Naive thymus-derived CD4-positive, alpha-beta T cell (primary cell): ENCODE measurements around the gene ACTN3. TPM values are rescaled to one million over a fixed set of nuclear protein-coding genes. Genes with fewer than 3 reads are reported as not detected.
"Not testable (repeated sequence)": the region's sequence is repeated elsewhere in the genome, so short reads cannot be mapped to it uniquely, and the experiment has no call there.

Experiments used
- ATAC-seq: fragments of 150-1000 bp; cut with Tn5 transposase; 2 replicates; pipeline ENCODE4 v1.10.0; 2021; ENCODE audit warnings: mild to moderate bottlenecking, moderate library complexity
- CTCF ChIA-PET: fragments of 350-600 bp; sonication (Branson Sonifier 250); formaldehyde crosslinking; loops from one replicate; lab custom pipeline; 2021; ENCODE audit warnings: antibody characterized with exemption; lab: Charles Lee
- POLR2A ChIA-PET: fragments of 350-600 bp; sonication (Branson Sonifier 250); formaldehyde crosslinking; loops from one replicate; lab custom pipeline; 2021; ENCODE audit warnings: antibody characterized with exemption, inconsistent platforms; lab: Charles Lee
- DNase-seq, 9 donors: peaks; one replicate each; pipeline versions ENCODE4 v3.0.0 to v3.0.0-alpha.2; 2020 to 2022; ENCODE audit warnings: mixed read lengths in 1 of 9
- H3K27ac ChIP-seq: one replicate; pipeline ENCODE4 v1.7.0; 2013; ENCODE audit warnings: mild to moderate bottlenecking, low read depth, low read length, moderate library complexity
- H3K27me3 ChIP-seq, 2 donors: one replicate each; pipeline ENCODE4 v1.7.0; 2013; ENCODE audit warnings: low read length in 2 of 2, mild to moderate bottlenecking in 2 of 2, moderate library complexity in 2 of 2; ENCODE audit not compliant: control insufficient read depth in 2 of 2, insufficient read depth in 2 of 2
- H3K36me3 ChIP-seq, 3 experiments: 1 replicate in 2 of 3; 2 replicates in 1 of 3; pipeline ENCODE4 v1.7.0; 2013; ENCODE audit warnings: low read length in 3 of 3, mild to moderate bottlenecking in 3 of 3, moderate library complexity in 1 of 3; ENCODE audit not compliant: insufficient read depth in 3 of 3, control insufficient read depth in 2 of 3
- H3K4me1 ChIP-seq, 2 donors: one replicate each; pipeline ENCODE4 v1.7.0; 2013; ENCODE audit warnings: low read length in 2 of 2, mild to moderate bottlenecking in 2 of 2, moderate library complexity in 1 of 2; ENCODE audit not compliant: control insufficient read depth in 2 of 2, insufficient read depth in 2 of 2
- H3K4me3 ChIP-seq: 2 replicates; pipeline ENCODE4 v1.7.0; 2013; ENCODE audit warnings: mild to moderate bottlenecking, low read length
- H3K9me3 ChIP-seq, 3 experiments: 1 replicate in 2 of 3; 2 replicates in 1 of 3; pipeline ENCODE4 v1.7.0; 2013; ENCODE audit warnings: low read length in 3 of 3; ENCODE audit not compliant: control insufficient read depth in 2 of 3
- H3K27ac Mint-ChIP-seq, 9 donors: one replicate each; pipeline ENCODE4 v1.8.0; 2020 to 2022; ENCODE audit warnings: mixed read lengths in 9 of 9, mild to moderate bottlenecking in 8 of 9, moderate library complexity in 5 of 9, inconsistent platforms in 2 of 9
- H3K27me3 Mint-ChIP-seq, 5 donors: one replicate each; pipeline ENCODE4 v1.8.0; 2021 to 2022; ENCODE audit warnings: mixed read lengths in 5 of 5, mild to moderate bottlenecking in 1 of 5
- H3K36me3 Mint-ChIP-seq, 5 donors: one replicate each; pipeline ENCODE4 v1.8.0; 2020 to 2022; ENCODE audit warnings: mixed read lengths in 5 of 5, mild to moderate bottlenecking in 3 of 5, inconsistent platforms in 1 of 5
- H3K4me1 Mint-ChIP-seq, 7 donors: one replicate each; pipeline ENCODE4 v1.8.0; 2020 to 2022; ENCODE audit warnings: mixed read lengths in 7 of 7, mild to moderate bottlenecking in 3 of 7, inconsistent platforms in 1 of 7
- H3K4me3 Mint-ChIP-seq, 10 donors: one replicate each; pipeline ENCODE4 v1.8.0; 2020 to 2022; ENCODE audit warnings: mild to moderate bottlenecking in 10 of 10, mixed read lengths in 10 of 10, moderate library complexity in 6 of 10, inconsistent platforms in 2 of 10
- H3K9me3 Mint-ChIP-seq, 11 donors: one replicate each; pipeline ENCODE4 v1.8.0; 2020 to 2022; ENCODE audit warnings: mixed read lengths in 11 of 11, mild to moderate bottlenecking in 4 of 11, inconsistent platforms in 1 of 11, moderate library complexity in 1 of 11
- intact Hi-C, 2 donors: fragments of 100-400 bp; cut with micrococcal nuclease; formaldehyde crosslinking; loops; one replicate each; pipeline ENCODE4 v1.15.1; 2023
- polyA plus RNA-seq, 2 donors: library from polyadenylated mRNA; unstranded; fragments of 300-500 nt; fragmentation: Illumina TruSeq; gene quantifications; one replicate each; pipeline ENCODE4 v1.2.3, GENCODE V29; 2021
- total RNA-seq, 6 experiments: library from RNA in 5 of 6; stranded (reverse) in 5 of 6; gene quantifications; 1 replicate in 5 of 6; 2 replicates in 1 of 6; pipeline ENCODE4 v1.2.3 and lab custom pipeline; 2021 to 2026

Gene ACTN3
- total and polyA plus RNA-seq, 7 experiments from 2014 or later: 0.32 TPM; not detected in 6

DNA sequence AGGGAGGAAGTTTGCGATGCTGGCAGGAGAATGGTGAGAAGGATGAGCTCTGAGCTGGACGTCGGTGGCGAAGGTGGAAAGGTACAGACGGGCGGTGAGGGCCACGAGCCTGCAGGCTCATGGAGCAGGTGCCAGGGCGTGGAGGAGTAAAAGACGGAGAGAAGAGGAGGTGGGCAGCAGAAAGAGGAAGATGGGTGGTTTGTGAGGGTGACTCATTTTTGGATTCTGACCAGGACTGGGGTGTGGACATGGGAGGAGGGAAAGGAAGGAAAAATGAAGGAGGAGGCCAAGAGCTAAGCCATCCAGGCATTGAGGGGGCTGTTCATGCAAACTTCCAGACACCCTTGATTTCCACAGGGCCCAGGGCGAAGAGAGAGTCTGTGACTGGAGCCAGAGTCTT, 4.3 kb upstream of the ACTN3 start:
- peaks cover 0 to 42% (median 12%) of the 10 kb centered on the region in 3 experiments for H3K36me3 ChIP-seq
- H3K27me3 ChIP-seq: no peaks in the 10 kb centered on the region
- peaks cover 13 to 46% (median 33%) of the 10 kb centered on the region in 7 donors for H3K4me1 Mint-ChIP-seq
- no peak overlapping the region for H3K4me3 ChIP-seq
- DNase-seq (no peak), ATAC-seq (no peak)
- intact Hi-C loops: loop anchor here in 1 of 2 donors (5.0 kb wide), 1 partner anchor 75 kb away; the partner anchor contains the start of gene PELI3
- peak overlapping the region in 8 of 10 donors; percentile 27 to 90 (median 82) for H3K4me3 Mint-ChIP-seq
- H3K36me3 Mint-ChIP-seq: peaks cover 0 to 20% (median 11%) of the 10 kb centered on the region in 5 donors
- H3K4me1 ChIP-seq: peaks cover 19 to 21% of the 10 kb centered on the region in 2 donors
- H3K9me3 ChIP-seq: no peaks in the 10 kb centered on the region
- no peak overlapping the region for H3K27ac ChIP-seq
- H3K9me3 Mint-ChIP-seq: peaks cover 0 to 1% (median 0%) of the 10 kb centered on the region in 11 donors
- no peaks in the 10 kb centered on the region for H3K27me3 Mint-ChIP-seq
- H3K27ac Mint-ChIP-seq: peak overlapping the region; percentile 30 to 94 (median 81)
- ChIA-PET CTCF (interaction anchor here (0.6 to 0.7 kb wide), 2 partner anchors 37 to 230 kb away, joined by 4 to 5 read pairs; no protein-coding TSS in a partner anchor), POLR2A (interaction anchor here (0.9 to 1.6 kb wide), 2 partner anchors 76 to 136 kb away, joined by 3 to 6 read pairs; partner anchors contain the start of gene RBM4B)

- ChIA-PET CTCF (interaction anchor here (0.6 kb wide), 3 partner anchors 48 to 229 kb away, joined by 3 to 5 read pairs (median 4); no protein-coding TSS in a partner anchor), POLR2A (interaction anchor here (0.9 to 3.1 kb wide), 5 partner anchors 16 to 135 kb away, joined by 3 to 18 read pairs (median 5); partner anchors contain the start of genes CTSF and RBM4B)
- ATAC-seq (peak; percentile 70), DNase-seq (peak; percentile 31 to 64 (median 54))
- Histone ChIP-seq H3K4me1 (peaks cover 19 to 21% of the 10 kb centered on the region in 2 donors), H3K4me3 (peak overlapping the region; percentile 19), H3K27me3 (no peaks in the 10 kb centered on the region), H3K36me3 (peaks cover 0 to 40% (median 12%) of the 10 kb centered on the region in 3 experiments), H3K9me3 (no peaks in the 10 kb centered on the region), H3K27ac (peak overlapping the region; percentile 62)
- Mint-ChIP-seq H3K4me1 (peaks cover 13 to 46% (median 33%) of the 10 kb centered on the region in 7 donors), H3K9me3 (peaks cover 0 to 1% (median 0%) of the 10 kb centered on the region in 11 donors), H3K4me3 (peak overlapping the region; percentile 69 to 90 (median 80)), H3K27me3 (peaks cover 0 to 7% (median 0%) of the 10 kb centered on the region in 5 donors), H3K27ac (peak overlapping the region; percentile 60 to 94 (median 86)), H3K36me3 (peaks cover 0 to 17% (median 9%) of the 10 kb centered on the region in 5 donors)
- intact Hi-C loops: loop anchor here (2.0 to 5.0 kb wide), 2 partner anchors 49 to 76 kb away; partner anchors contain the start of genes CCDC87 (in 1 of the 2), CCS (in 1 of the 2) and PELI3 (in 1 of the 2)
These were observed 3.2 kb upstream of the ACTN3 start for GRCh38 chr11:66543263-66544107.

DNA sequence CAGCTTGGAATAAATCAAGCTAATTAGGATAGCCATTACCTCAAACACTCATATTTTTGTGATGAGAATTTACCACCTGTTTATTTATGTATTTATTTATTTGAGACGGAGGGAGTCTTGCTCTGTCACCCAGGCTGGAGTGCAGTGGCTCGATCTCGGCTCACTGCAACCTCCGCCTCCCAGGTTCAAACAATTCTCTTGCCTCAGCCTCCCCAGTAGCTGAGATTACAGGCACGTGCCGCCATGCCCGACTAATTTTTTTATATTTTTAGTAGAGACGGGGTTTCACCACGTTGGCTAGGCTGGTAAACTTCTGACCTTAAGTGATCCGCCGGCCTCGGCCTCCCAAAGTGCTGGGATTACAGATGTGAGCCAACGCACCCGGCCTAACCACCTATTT, 1.8 kb upstream of the ACTN3 start:
- H3K9me3 Mint-ChIP-seq, ATAC-seq, H3K9me3 ChIP-seq, CTCF ChIA-PET, DNase-seq, H3K27me3 ChIP-seq: not testable (repeated sequence)
- intact Hi-C loops: loop anchor here (2.0 to 5.0 kb wide), 3 partner anchors 48 to 197 kb away; partner anchors contain the start of genes CCDC87 (in 1 of the 2), CCS (in 1 of the 2) and PELI3 (in 1 of the 2)
- H3K36me3 ChIP-seq: peaks cover 0 to 25% (median 9%) of the 10 kb centered on the region in 3 experiments
- H3K4me1 ChIP-seq: peaks cover 19 to 21% of the 10 kb centered on the region in 2 donors
- peaks cover 0 to 16% (median 0%) of the 10 kb centered on the region in 5 donors for H3K27me3 Mint-ChIP-seq
- H3K27ac ChIP-seq: peak overlapping the region; percentile 90
- peaks cover 0 to 12% (median 5%) of the 10 kb centered on the region in 5 donors for H3K36me3 Mint-ChIP-seq
- peak overlapping the region; percentile 78 for H3K4me3 ChIP-seq
- POLR2A ChIA-PET: interaction anchor here (1.4 to 3.1 kb wide), 8 partner anchors 9 to 133 kb away, joined by 3 to 18 read pairs (median 6); partner anchors contain the start of genes CTSF, MRPL11, RBM14 and RBM4B
- H3K4me3 Mint-ChIP-seq: peak overlapping the region; percentile 79 to 92 (median 88)
- peak overlapping the region; percentile 67 to 95 (median 89) for H3K27ac Mint-ChIP-seq
- H3K4me1 Mint-ChIP-seq: peaks cover 13 to 46% (median 33%) of the 10 kb centered on the region in 7 donors

DNA sequence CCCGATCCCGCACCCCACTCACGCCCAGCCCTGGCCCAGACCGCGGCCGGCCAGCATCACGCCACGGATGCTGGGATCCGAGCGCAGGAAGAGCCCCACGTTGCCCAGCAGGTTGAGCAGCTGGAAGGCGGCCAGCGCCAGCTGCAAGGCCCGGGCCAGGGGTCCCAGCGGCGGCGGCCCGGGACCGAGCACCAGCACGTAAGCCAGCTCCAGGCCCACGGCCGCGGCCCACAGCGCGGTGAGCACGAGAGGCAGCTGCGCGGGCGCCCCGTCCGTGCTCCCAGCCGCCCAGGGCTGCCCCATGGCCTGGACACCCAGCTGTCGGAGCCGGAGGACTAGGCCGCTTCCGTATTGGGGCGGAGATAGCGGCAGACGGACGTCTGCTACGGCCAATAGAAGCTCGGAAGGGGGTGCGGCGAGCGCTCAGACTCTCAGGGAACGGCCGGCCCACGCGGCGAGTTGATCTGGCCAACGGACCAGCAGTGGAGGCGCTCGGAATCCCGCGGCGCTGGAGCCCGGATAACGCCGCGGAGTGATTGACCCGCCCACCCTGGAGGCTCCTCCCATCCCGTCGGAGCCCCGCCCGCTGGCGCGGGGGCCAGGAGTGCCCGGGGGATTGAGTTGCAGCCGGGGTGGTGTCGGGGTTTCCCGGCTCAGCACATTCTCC, 869 bp upstream of the ACTN3 start, which contains the start of gene ZDHHC24:
ZDHHC24 (minus strand) TSS at position 348 of the 667 bp plus-strand sequence; CDS start at position 303, 45 bp downstream.
- POLR2A ChIA-PET: interaction anchor here (0.7 to 3.1 kb wide), 13 partner anchors 9 to 132 kb away, joined by 3 to 18 read pairs (median 5); partner anchors contain the start of genes CTSF, DPP3, MRPL11 and PELI3
- H3K36me3 ChIP-seq: peaks cover 0 to 22% (median 9%) of the 10 kb centered on the region in 3 experiments
- Mint-ChIP-seq H3K27ac (peak within 1 kb of the TSS; percentile 67 to 95 (median 89)), H3K4me3 (peak within 1 kb of the TSS; percentile 79 to 92 (median 88)), H3K36me3 (peaks cover 0 to 12% (median 5%) of the 10 kb centered on the region in 5 donors), H3K4me1 (peaks cover 13 to 46% (median 33%) of the 10 kb centered on the region in 7 donors), H3K9me3 (peaks cover 0 to 1% (median 0%) of the 10 kb centered on the region in 11 donors), H3K27me3 (peaks cover 0 to 16% (median 0%) of the 10 kb centered on the region in 5 donors)
- peak; percentile 60 to 94 (median 74) for DNase-seq
- peaks cover 19 to 21% of the 10 kb centered on the region in 2 donors for H3K4me1 ChIP-seq
- no peaks in the 10 kb centered on the region for H3K9me3 ChIP-seq
- H3K27me3 ChIP-seq: no peaks in the 10 kb centered on the region
- H3K27ac ChIP-seq: peak within 1 kb of the TSS; percentile 90
- H3K4me3 ChIP-seq: peak within 1 kb of the TSS; percentile 78
- CTCF ChIA-PET: interaction anchor here (0.6 to 0.7 kb wide), 2 partner anchors 107 to 969 kb away, joined by 3 read pairs; no protein-coding TSS in a partner anchor
- intact Hi-C loops: loop anchor here (1.0 to 5.0 kb wide), 12 partner anchors 23 to 199 kb away; partner anchors contain the start of genes BBS1 (in 2 of the 2), DPP3 (in 2 of the 2), RBM14 (in 2 of the 2) and RBM4B (in 2 of the 2)
- peak; percentile 86 for ATAC-seq

DNA sequence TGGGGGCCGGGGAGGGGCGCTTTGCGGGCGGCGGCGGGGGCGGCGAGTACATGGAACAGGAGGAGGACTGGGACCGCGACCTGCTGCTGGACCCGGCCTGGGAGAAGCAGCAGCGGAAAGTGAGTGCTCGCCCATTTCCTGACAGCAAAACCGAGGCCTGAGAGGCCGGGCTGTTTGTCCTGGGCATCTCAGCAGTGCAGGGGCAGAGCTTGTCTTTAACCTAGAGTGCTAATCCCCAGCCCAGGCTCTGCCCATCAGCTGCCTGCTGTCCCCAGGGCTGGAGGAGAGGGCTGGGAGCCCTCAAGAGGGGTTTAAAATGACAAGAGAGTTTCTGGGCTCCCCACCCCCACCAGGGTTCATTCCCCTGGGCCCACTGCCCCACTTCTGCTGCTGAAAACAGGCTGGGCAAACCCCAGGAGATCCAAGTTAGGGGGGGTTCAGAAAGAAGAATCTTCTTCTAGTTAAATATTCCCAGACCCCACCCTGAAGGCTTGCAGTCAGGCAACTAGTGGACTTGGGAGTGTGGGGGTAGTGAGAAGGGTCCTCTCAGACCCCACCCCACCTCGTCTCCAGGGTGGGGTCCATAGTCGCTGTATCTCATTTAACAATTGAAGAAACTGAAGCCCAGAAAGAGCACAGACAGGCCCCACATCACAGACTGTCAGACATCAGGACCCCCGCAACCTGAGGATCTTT, 411 bp downstream of the ACTN3 start:
- ATAC-seq: no peak
- no peaks in the 10 kb centered on the region for H3K27me3 ChIP-seq
- no peaks in the 10 kb centered on the region for H3K9me3 ChIP-seq
- H3K4me1 Mint-ChIP-seq: peaks cover 13 to 39% (median 29%) of the 10 kb centered on the region in 7 donors
- ChIA-PET CTCF (interaction anchor here (0.5 to 0.6 kb wide), 2 partner anchors 92 to 134 kb away, joined by 3 read pairs; no protein-coding TSS in a partner anchor), POLR2A (interaction anchor here (0.5 to 2.8 kb wide), 4 partner anchors 18 to 400 kb away, joined by 3 to 11 read pairs (median 7); partner anchors contain the start of genes RBM14 and RBM4B)
- peaks cover 0 to 14% (median 9%) of the 10 kb centered on the region in 3 experiments for H3K36me3 ChIP-seq
- peak overlapping the region in 2 of 9 donors; percentile 9 to 86 for H3K27ac Mint-ChIP-seq
- peaks cover 0 to 1% (median 0%) of the 10 kb centered on the region in 11 donors for H3K9me3 Mint-ChIP-seq
- intact Hi-C loops: loop anchor here (1.0 to 5.0 kb wide), 11 partner anchors 22 to 198 kb away; partner anchors contain the start of genes BBS1 (in 2 of the 2), DPP3 (in 2 of the 2), RBM14 (in 2 of the 2) and RBM4B (in 2 of the 2)
- no peak for DNase-seq
- H3K27ac ChIP-seq: no peak overlapping the region
- peaks cover 19 to 21% of the 10 kb centered on the region in 2 donors for H3K4me1 ChIP-seq
- H3K4me3 ChIP-seq: no peak overlapping the region
- H3K4me3 Mint-ChIP-seq: peak overlapping the region; percentile 79 to 90 (median 86)
- H3K27me3 Mint-ChIP-seq: peaks cover 0 to 16% (median 0%) of the 10 kb centered on the region in 5 donors
- H3K36me3 Mint-ChIP-seq: peaks cover 0 to 6% (median 3%) of the 10 kb centered on the region in 5 donors
